Mucosa of descending colon (tissue), 3 donors: Measurements from ENCODE around the gene ADGRE2. TPM values are rescaled to one million over a fixed set of nuclear protein-coding genes. Genes with fewer than 3 reads are reported as not detected.

ENCODE experiments used
- ATAC-seq: fragments of 200-7000 bp; cut with Tn5 transposase; one replicate; pipeline ENCODE4 v1.9.1; 2020; ENCODE audit warnings: mild to moderate bottlenecking, moderate library complexity
- DNase-seq, 3 donors: peaks; one replicate each; pipeline ENCODE4 v3.0.0-alpha.2; 2020
- H3K36me3 ChIP-seq: fragments of 200-600 bp; one replicate; pipeline ENCODE4 v1.8.0; 2021; ENCODE audit warnings: low read depth, mild to moderate bottlenecking
- H3K4me1 ChIP-seq: fragments of 200-600 bp; one replicate; pipeline ENCODE4 v1.8.0; 2021; ENCODE audit warnings: low read depth, mild to moderate bottlenecking
- H3K4me3 ChIP-seq: fragments of 200-600 bp; one replicate; pipeline ENCODE4 v1.8.0; 2021; ENCODE audit warnings: mild to moderate bottlenecking
- H3K9me3 ChIP-seq: fragments of 200-600 bp; one replicate; pipeline ENCODE4 v1.8.0; 2021; ENCODE audit warnings: mild to moderate bottlenecking
- CTCF ChIP-seq: fragments of 200-600 bp; IDR thresholded peaks from one replicate; pipeline ENCODE4 v1.8.0; 2022; ENCODE audit warnings: antibody characterized with exemption, mild to moderate bottlenecking
- intact Hi-C, 2 donors: fragments of 100-400 bp; cut with DNase I in 1 of 2; cut with micrococcal nuclease in 1 of 2; formaldehyde crosslinking; loops; one replicate each; pipeline versions ENCODE4 v1.11.0 to v1.11.1; 2022; cut with DNase I, micrococcal nuclease
- total RNA-seq, 3 donors: library from RNA; stranded (reverse); fragmentation: NEBNext Ultra II Directional in 2 of 3; extraction: Animal tissue kit (Norgen Biotek cat#: 25700) in 2 of 3; gene quantifications; one replicate each; pipeline versions ENCODE4 v1.2.1 to v1.2.4, GENCODE V29; 2021 to 2023
- donor health status: DM: no; HTN: no; CAD: no; lungs with moderate emphysema.
- donor health status: DM: no; HTN: no; CAD: no.
- donor health status: DM: no; HTN: yes; CAD: no.

ADGRE2 gene
- total RNA-seq, 3 donors from 2014 or later: 1.1 to 4.2 (median 1.9) TPM

GRCh38 chr19:14758816-14759215 is 19.5 kb downstream of the ADGRE2 start:
- ATAC-seq: peak; percentile 84
- TF ChIP-seq CTCF: no peak
- no peaks in the 10 kb centered on the region for H3K4me1 ChIP-seq
- no peak overlapping the region for H3K4me3 ChIP-seq
- no peaks in the 10 kb centered on the region for H3K36me3 ChIP-seq
- intact Hi-C loops: no loop called here
- no peaks in the 10 kb centered on the region for H3K9me3 ChIP-seq
- peak in 1 of 3 donors; percentile 6 for DNase-seq

GRCh38 chr19:14748601-14749000 is 29.8 kb downstream of the ADGRE2 start:
- no peaks in the 10 kb centered on the region for H3K4me1 ChIP-seq
- ATAC-seq: no peak
- H3K36me3 ChIP-seq: no peaks in the 10 kb centered on the region
- H3K9me3 ChIP-seq: no peaks in the 10 kb centered on the region
- DNase-seq: no peak
- intact Hi-C loops: no loop called here
- TF ChIP-seq CTCF: no peak
- H3K4me3 ChIP-seq: no peak overlapping the region

GRCh38 chr19:14746886-14747285 is 31.5 kb downstream of the ADGRE2 start:
- H3K36me3 ChIP-seq: no peaks in the 10 kb centered on the region
- DNase-seq (no peak), ATAC-seq (no peak)
- no peak for TF ChIP-seq CTCF
- intact Hi-C loops: no loop called here
- H3K4me1 ChIP-seq: no peaks in the 10 kb centered on the region
- no peak overlapping the region for H3K4me3 ChIP-seq
- no peaks in the 10 kb centered on the region for H3K9me3 ChIP-seq

- TF ChIP-seq CTCF: no peak
- Histone ChIP-seq H3K9me3 (no peaks in the 10 kb centered on the region), H3K36me3 (no peaks in the 10 kb centered on the region), H3K4me3 (no peak overlapping the region), H3K4me1 (no peaks in the 10 kb centered on the region)
- DNase-seq (no peak), ATAC-seq (no peak)
- intact Hi-C loops: no loop called here
Observed at GRCh38 chr19:14735915-14736314, 42.4 kb downstream of the ADGRE2 start.

GRCh38 chr19:14733574-14733973 is 44.8 kb downstream of the ADGRE2 start:
- H3K9me3 ChIP-seq: peaks cover 8% of the 10 kb centered on the region
- intact Hi-C loops: no loop called here
- no peak for ATAC-seq
- H3K36me3 ChIP-seq: no peaks in the 10 kb centered on the region
- no peak for TF ChIP-seq CTCF
- DNase-seq: no peak
- H3K4me1 ChIP-seq: no peaks in the 10 kb centered on the region
- H3K4me3 ChIP-seq: no peak overlapping the region

GRCh38 chr19:14732510-14732909 is 45.9 kb downstream of the ADGRE2 start:
- no peak for TF ChIP-seq CTCF
- peaks cover 19% of the 10 kb centered on the region for H3K9me3 ChIP-seq
- intact Hi-C loops: no loop called here
- DNase-seq (no peak), ATAC-seq (no peak)
- no peaks in the 10 kb centered on the region for H3K4me1 ChIP-seq
- H3K36me3 ChIP-seq: no peaks in the 10 kb centered on the region
- H3K4me3 ChIP-seq: no peak overlapping the region
